ENCODE results near the gene NAALADL2.

GRCh38 chr3:175695251-175695650 lies 836.1 kb downstream of the NAALADL2 start:
- TF ChIP-seq, protein P1, sequence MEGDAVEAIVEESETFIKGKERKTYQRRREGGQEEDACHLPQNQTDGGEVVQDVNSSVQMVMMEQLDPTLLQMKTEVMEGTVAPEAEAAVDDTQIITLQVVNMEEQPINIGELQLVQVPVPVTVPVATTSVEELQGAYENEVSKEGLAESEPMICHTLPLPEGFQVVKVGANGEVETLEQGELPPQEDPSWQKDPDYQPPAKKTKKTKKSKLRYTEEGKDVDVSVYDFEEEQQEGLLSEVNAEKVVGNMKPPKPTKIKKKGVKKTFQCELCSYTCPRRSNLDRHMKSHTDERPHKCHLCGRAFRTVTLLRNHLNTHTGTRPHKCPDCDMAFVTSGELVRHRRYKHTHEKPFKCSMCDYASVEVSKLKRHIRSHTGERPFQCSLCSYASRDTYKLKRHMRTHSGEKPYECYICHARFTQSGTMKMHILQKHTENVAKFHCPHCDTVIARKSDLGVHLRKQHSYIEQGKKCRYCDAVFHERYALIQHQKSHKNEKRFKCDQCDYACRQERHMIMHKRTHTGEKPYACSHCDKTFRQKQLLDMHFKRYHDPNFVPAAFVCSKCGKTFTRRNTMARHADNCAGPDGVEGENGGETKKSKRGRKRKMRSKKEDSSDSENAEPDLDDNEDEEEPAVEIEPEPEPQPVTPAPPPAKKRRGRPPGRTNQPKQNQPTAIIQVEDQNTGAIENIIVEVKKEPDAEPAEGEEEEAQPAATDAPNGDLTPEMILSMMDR (conservative IDR thresholded peaks at IDR 0.05): no peak
- TF ChIP-seq EZH2 (IDR thresholded peaks at IDR 0.05; ENCODE audit: low read depth): no peak
